Thyroid gland (tissue), 4 donors: ENCODE measurements around the gene SRRM5.

Source experiments
- CTCF ChIP-seq, 6 experiments: fragments of 200-600 bp in 3 of 6; fragments of 450-650 bp in 3 of 6; sonication (generic) in 3 of 6; IDR thresholded peaks; one replicate each; pipeline ENCODE4 v1.5.1; 2016 to 2019; ENCODE audit warnings: antibody characterized with exemption in 6 of 6, mild to moderate bottlenecking in 2 of 6, inconsistent platforms in 1 of 6, moderate library complexity in 1 of 6
- POLR2A ChIP-seq, 2 donors: fragments of 450-650 bp; IDR thresholded peaks; one replicate each; pipeline ENCODE4 v1.6.1; 2017; ENCODE audit warnings: antibody characterized with exemption in 2 of 2, mild to moderate bottlenecking in 2 of 2, moderate library complexity in 1 of 2

DNA sequence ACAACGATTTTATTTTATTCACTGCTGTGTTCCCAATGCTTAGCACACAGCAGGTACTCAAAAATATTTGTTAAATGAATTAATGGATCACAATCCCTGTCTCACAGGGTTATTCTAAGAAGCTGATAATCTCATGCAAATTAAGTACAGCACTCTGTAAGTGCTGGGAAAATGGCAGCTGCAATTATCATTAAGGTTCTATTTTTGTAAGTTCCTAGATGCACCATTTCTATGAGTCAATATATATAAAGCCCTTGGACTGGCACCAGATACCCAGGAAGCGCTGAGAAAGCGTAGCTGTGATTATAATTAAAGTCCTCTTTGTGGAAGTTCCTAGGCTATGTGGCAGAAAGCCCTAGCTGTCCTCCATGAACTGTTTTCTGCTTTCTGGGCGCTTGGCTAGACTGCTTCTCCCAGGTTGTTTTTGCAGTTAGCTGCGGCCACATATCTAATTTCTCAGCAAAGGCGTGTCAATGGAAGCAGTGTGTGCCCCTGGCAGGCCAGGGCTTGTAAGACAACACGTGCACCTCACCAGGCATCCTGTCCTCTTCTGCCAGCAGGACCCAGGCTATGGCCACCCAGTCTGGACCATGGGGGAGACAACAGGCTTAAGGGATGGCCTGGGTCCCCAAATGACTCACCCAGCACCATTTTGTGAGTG is 5.2 kb upstream of the SRRM5 start:
- TF ChIP-seq CTCF (IDR thresholded peaks at IDR 0.05) (no peak), POLR2A (IDR thresholded peaks at IDR 0.05) (no peak)
